ENCODE data around the gene RRM1. TPM values are rescaled to one million over a fixed set of nuclear protein-coding genes. Genes with fewer than 3 reads are reported as not detected.
A peak's percentile ranks its signal among the peaks of the same experiment; 100 is the strongest.

RRM1 gene
- total and polyA plus RNA-seq, 8 donors = 3.3 to 27.8 (median 17.8) TPM

DNA sequence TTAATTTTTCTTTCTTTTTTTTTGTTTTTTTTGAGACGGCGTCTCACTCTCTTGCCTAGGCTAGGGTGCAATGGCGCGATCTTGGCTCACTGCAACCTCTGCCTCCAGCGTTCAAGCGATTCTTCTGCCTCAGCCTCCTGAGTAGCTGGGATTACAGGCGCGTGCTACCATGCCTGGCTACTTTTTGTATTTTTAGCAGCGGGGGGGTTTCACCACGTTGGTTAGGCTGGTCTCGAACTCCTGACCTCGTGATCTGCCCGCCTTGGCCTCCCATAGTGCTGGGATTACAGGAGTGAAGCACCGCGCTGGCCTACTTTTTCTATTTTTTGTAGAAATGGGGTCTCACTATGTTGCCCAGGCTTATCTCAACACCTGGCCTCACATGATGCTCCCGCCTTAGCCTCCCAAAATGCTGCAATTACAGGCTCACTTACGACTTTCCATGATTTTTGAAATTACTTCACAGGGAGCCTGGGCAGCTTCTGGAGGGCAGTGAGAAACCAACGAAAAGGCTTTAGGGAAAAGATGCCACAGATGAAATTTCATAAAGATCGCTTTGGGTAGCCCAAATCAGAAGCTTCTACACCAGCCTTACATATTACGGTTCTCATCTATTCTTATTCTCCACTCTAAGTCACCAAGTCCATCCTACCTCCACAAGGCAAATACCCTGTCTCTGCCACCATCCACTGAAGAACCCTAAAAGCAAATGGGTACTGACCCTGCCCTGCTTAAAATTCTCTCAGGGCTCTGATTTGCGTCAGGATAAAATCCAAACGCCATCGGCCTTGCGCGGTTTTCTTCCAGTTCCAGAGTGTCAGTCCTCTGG is 866 bp upstream of the RRM1 start:
- FAIRE-seq (no peak), ATAC-seq (peak in 1 of 4 donors; percentile 5), DNase-seq (no peak)
- TF ChIP-seq, protein P1, sequence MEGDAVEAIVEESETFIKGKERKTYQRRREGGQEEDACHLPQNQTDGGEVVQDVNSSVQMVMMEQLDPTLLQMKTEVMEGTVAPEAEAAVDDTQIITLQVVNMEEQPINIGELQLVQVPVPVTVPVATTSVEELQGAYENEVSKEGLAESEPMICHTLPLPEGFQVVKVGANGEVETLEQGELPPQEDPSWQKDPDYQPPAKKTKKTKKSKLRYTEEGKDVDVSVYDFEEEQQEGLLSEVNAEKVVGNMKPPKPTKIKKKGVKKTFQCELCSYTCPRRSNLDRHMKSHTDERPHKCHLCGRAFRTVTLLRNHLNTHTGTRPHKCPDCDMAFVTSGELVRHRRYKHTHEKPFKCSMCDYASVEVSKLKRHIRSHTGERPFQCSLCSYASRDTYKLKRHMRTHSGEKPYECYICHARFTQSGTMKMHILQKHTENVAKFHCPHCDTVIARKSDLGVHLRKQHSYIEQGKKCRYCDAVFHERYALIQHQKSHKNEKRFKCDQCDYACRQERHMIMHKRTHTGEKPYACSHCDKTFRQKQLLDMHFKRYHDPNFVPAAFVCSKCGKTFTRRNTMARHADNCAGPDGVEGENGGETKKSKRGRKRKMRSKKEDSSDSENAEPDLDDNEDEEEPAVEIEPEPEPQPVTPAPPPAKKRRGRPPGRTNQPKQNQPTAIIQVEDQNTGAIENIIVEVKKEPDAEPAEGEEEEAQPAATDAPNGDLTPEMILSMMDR (IDR thresholded peaks at IDR 0.05) = no peak
- Histone ChIP-seq H3K27me3 (no peaks in the 10 kb centered on the region), H3K36me3 (no peaks in the 10 kb centered on the region), H3K4me1 (peaks cover 0 to 14% (median 0%) of the 10 kb centered on the region in 3 donors), H3K27ac (peak overlapping the region; percentile 82 to 90 (median 88)), H3K9me3 (no peaks in the 10 kb centered on the region), H3K4me3 (peak overlapping the region; percentile 43 to 86 (median 69))
- intact Hi-C loops (cut with DNase I) = no loop called here
- 65 to 68% methylated on average over 25 of the region's 25 CpGs for WGBS, 2 donors

DNA sequence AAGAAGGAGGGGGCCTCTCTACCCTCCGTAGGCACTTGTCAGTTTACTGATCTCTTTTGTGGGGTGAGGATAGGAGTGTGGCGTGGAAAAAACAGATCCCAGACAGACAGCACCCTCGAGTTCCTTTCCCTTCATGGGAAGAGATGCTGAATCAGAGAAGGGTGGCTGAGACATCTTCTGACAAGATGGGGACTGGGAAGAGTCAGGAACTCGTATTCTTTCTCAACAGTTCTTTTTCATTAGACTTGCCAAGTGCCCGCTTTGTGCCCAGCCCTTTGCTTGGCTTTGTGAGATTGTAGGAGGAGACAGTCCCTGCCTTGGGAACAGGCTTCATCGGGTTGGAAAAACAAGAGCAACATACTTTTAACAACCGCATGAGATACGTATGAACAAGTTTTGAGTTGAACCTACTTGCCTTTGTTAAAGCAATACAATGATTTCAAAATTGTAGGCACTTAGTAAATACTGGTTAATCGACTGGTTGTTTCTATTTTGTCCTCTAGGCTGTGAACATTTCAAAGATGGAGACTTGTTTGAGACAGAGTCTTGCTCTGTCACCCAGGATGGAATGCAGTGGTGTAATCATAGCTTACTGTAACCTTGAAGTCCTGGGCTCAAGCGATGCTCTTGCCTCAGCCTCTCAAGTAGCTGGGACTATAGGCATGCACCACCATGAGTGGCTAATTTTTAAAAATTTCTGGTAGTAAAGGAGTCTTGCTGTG is 1.1 kb downstream of the RRM1 start:
- peak in 2 of 4 donors; percentile 0 to 4 for ATAC-seq

DNA sequence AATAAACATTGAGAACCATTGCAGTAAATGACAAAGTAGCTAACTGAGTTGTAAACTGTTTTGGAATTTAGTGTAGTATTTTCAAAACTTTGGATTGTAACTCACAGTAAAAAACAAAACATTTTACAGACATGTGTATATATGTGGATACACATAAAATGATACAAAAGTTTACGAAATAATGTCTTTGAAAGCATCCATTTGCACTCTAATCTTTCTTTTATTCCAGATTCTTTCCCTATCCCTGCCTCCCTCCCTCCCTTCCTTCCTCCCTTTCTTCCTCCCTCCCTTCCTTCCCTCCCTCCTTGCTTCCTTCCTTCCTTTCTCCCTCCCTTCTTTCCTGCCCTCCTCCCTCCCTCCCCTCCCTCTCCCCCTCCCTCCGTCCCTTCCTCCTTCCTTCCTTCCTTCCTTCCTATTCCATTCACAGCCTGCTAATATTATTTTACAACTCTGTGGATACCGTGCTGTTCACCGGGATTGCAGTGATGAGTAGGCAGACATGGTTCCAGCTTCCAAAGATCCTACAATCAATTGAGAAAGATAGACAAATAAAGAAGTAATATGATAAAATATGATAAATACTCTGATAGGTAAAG is 3.5 kb downstream of the RRM1 start:
- Histone ChIP-seq H3K4me1 (peaks cover 0 to 14% (median 0%) of the 10 kb centered on the region in 3 donors), H3K4me3 (no peak overlapping the region), H3K27ac (no peak overlapping the region), H3K36me3 (no peaks in the 10 kb centered on the region), H3K27me3 (no peaks in the 10 kb centered on the region), H3K9me3 (no peaks in the 10 kb centered on the region)
- no peak for ATAC-seq
- no peak for FAIRE-seq
- intact Hi-C loops (cut with DNase I) = no loop called here
- WGBS, 2 donors = 87 to 96% methylated on average over 4 of the region's 4 CpGs
- DNase-seq = no peak
- TF ChIP-seq, protein P1 (IDR thresholded peaks at IDR 0.05) = no peak

More for the DNA sequence above, 1.1 kb downstream of the RRM1 start:
- Histone ChIP-seq H3K9me3 (no peaks in the 10 kb centered on the region), H3K27ac (peak overlapping the region in 3 of 4 donors; percentile 82 to 90 (median 86)), H3K4me3 (peak overlapping the region; percentile 43 to 86 (median 69)), H3K4me1 (peaks cover 0 to 14% (median 0%) of the 10 kb centered on the region in 3 donors), H3K36me3 (no peaks in the 10 kb centered on the region), H3K27me3 (no peaks in the 10 kb centered on the region)
- intact Hi-C loops (cut with DNase I) = no loop called here
- FAIRE-seq (no peak), DNase-seq (no peak)
- TF ChIP-seq, protein P1 (IDR thresholded peaks at IDR 0.05) = no peak
- WGBS, 2 donors = 13 to 21% methylated on average over 10 of the region's 10 CpGs

DNA sequence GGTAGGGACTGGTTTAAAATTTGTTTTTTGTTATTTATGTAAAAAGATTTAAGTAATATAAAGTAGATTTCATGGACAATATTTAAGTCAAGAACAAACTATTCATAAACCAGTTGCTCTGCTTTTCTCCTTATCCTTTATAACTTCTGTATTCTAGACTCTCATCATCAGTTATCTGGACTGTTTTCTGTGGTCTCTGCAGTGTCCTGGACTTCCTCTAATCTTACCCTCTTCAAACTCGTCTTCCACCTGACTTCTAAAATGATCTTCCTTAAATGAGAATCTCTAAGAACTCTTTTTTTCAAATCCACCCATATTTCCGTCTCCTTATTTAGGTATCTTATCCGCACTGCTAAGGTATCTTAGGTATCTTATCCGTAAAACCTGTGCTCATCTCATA is 8.1 kb downstream of the RRM1 start:
- H3K4me3 ChIP-seq = no peak overlapping the region
- ATAC-seq (no peak), FAIRE-seq (no peak), DNase-seq (no peak)
- no peaks in the 10 kb centered on the region for H3K9me3 ChIP-seq
- H3K36me3 ChIP-seq = peaks cover 0 to 12% (median 3%) of the 10 kb centered on the region in 3 donors
- TF ChIP-seq, protein P1 (IDR thresholded peaks at IDR 0.05) = no peak
- no peak overlapping the region for H3K27ac ChIP-seq
- H3K27me3 ChIP-seq = no peaks in the 10 kb centered on the region
- 93 to 94% methylated on average over 4 of the region's 4 CpGs for WGBS, 2 donors
- intact Hi-C loops (cut with DNase I) = no loop called here
- H3K4me1 ChIP-seq = peaks cover 0 to 4% (median 0%) of the 10 kb centered on the region in 3 donors
